Measurements from ENCODE around the gene OR8S1. TPM values are rescaled to one million over a fixed set of nuclear protein-coding genes. Genes with fewer than 3 reads are reported as not detected.
"Not testable (repeated sequence)": the region's sequence is repeated elsewhere in the genome, so short reads cannot be mapped to it uniquely, and the experiment has no call there.

Gene OR8S1
- total and polyA plus RNA-seq, 7 donors: not detected

GRCh38 chr12:48536602-48537001, 11.2 kb downstream of the OR8S1 start:
- WGBS, 3 donors: 75 to 80% (median 80%) methylated on average over 1 of the region's 1 CpG
- ATAC-seq: no peak
- intact Hi-C loops (cut with DNase I): no loop called here

GRCh38 chr12:48542300-48542928, 17.0 kb downstream of the OR8S1 start:
- TF ChIP-seq CTCF (IDR thresholded peaks at IDR 0.05): peak; percentile 43
- Histone ChIP-seq H3K27ac (no peak overlapping the region), H3K27me3 (ENCODE audit: insufficient read depth in 3 of 3, low read length in 2 of 3) (peaks cover 0 to 6% (median 2%) of the 10 kb centered on the region in 3 donors), H3K4me3 (no peak overlapping the region), H3K36me3 (ENCODE audit: insufficient read depth in 1 of 2, low read depth in 1 of 2) (no peaks in the 10 kb centered on the region), H3K4me1 (no peaks in the 10 kb centered on the region), H3K9me3 (no peaks in the 10 kb centered on the region)
- DNase-seq: no peak
- WGBS, 3 donors: 46 to 57% (median 49%) methylated on average over 8 of the region's 8 CpGs
- intact Hi-C loops (cut with DNase I): loop anchor here in 1 of 2 donors (5.0 kb wide), 1 partner anchor 255 kb away; no protein-coding TSS in a partner anchor
- ATAC-seq: no peak

More at GRCh38 chr12:48536602-48537001, 11.2 kb downstream of the OR8S1 start:
- DNase-seq: no peak
- TF ChIP-seq CTCF (IDR thresholded peaks at IDR 0.05): no peak
- no peaks in the 10 kb centered on the region for H3K27me3 ChIP-seq (ENCODE audit: insufficient read depth in 3 of 3, low read length in 2 of 3)
- H3K27ac ChIP-seq: no peak overlapping the region
- H3K9me3 ChIP-seq: peaks cover 4% of the 10 kb centered on the region
- no peaks in the 10 kb centered on the region for H3K36me3 ChIP-seq (ENCODE audit: insufficient read depth in 1 of 2, low read depth in 1 of 2)
- H3K4me1 ChIP-seq: no peaks in the 10 kb centered on the region
- H3K4me3 ChIP-seq: no peak overlapping the region

- Histone ChIP-seq H3K9me3 (peaks cover 3% of the 10 kb centered on the region), H3K27ac (no peak overlapping the region), H3K4me3 (no peak overlapping the region), H3K4me1 (no peaks in the 10 kb centered on the region), H3K27me3 (ENCODE audit: insufficient read depth in 3 of 3, low read length in 2 of 3) (peaks cover 0 to 6% (median 2%) of the 10 kb centered on the region in 3 donors), H3K36me3 (ENCODE audit: insufficient read depth in 1 of 2, low read depth in 1 of 2) (no peaks in the 10 kb centered on the region)
- no peak for TF ChIP-seq CTCF (IDR thresholded peaks at IDR 0.05)
- intact Hi-C loops (cut with DNase I): no loop called here
- no peak for ATAC-seq
- WGBS, 3 donors: 54 to 64% (median 58%) methylated on average over 4 of the region's 4 CpGs
- no peak for DNase-seq
Observed at GRCh38 chr12:48545833-48546469, 20.5 kb downstream of the OR8S1 start.

GRCh38 chr12:48547012-48547411, 21.6 kb downstream of the OR8S1 start:
- H3K4me1 ChIP-seq; H3K27me3 ChIP-seq (ENCODE audit: insufficient read depth in 3 of 3, low read length in 2 of 3); H3K27ac ChIP-seq; DNase-seq; H3K9me3 ChIP-seq; H3K36me3 ChIP-seq (ENCODE audit: insufficient read depth in 1 of 2, low read depth in 1 of 2); ATAC-seq; intact Hi-C loops (cut with DNase I); H3K4me3 ChIP-seq: not testable (repeated sequence)
- WGBS, 3 donors: 74 to 100% (median 100%) methylated on average over 1 to 2 of the region's 3 CpGs

- intact Hi-C loops (cut with DNase I); H3K36me3 ChIP-seq (ENCODE audit: insufficient read depth in 1 of 2, low read depth in 1 of 2); H3K27ac ChIP-seq; H3K9me3 ChIP-seq; H3K4me3 ChIP-seq; H3K27me3 ChIP-seq (ENCODE audit: insufficient read depth in 3 of 3, low read length in 2 of 3); ATAC-seq; H3K4me1 ChIP-seq; DNase-seq: not testable (repeated sequence)
- WGBS, 3 donors: 88 to 94% (median 91%) methylated on average over 12 to 13 of the region's 13 CpGs
Observed at GRCh38 chr12:48551636-48552035, 26.2 kb downstream of the OR8S1 start.

- H3K9me3 ChIP-seq; H3K4me1 ChIP-seq; H3K27me3 ChIP-seq (ENCODE audit: insufficient read depth in 3 of 3, low read length in 2 of 3); H3K36me3 ChIP-seq (ENCODE audit: insufficient read depth in 1 of 2, low read depth in 1 of 2); H3K27ac ChIP-seq; DNase-seq; intact Hi-C loops (cut with DNase I); H3K4me3 ChIP-seq; ATAC-seq: not testable (repeated sequence)
- WGBS, 3 donors: 64 to 75% (median 71%) methylated on average over 10 to 11 of the region's 11 CpGs
Observed at GRCh38 chr12:48553666-48554343, 28.4 kb downstream of the OR8S1 start.
